Neural progenitor cell (in vitro differentiated cells): Measurements from ENCODE around the gene MAFF. TPM values are rescaled to one million over a fixed set of nuclear protein-coding genes. Genes with fewer than 3 reads are reported as not detected.

Experiments used
- DNase-seq: peaks from one replicate; pipeline ENCODE4 v3.0.0-alpha.2; 2016; ENCODE audit warnings: low spot score
- H2AFZ ChIP-seq: fragments of 200-600 bp; sonication (generic); replicated peaks from 2 replicates; pipeline ENCODE4 v1.6.1; 2016; ENCODE audit warnings: antibody characterized with exemption
- H3F3A ChIP-seq: fragments of 200-600 bp; sonication (generic); 2 replicates; pipeline ENCODE4 v1.6.1; 2016; ENCODE audit warnings: antibody characterized with exemption, low read depth
- H3K27ac ChIP-seq: fragments of 200-600 bp; sonication (generic); 2 replicates; pipeline ENCODE4 v1.5.1; 2016; ENCODE audit warnings: mild to moderate bottlenecking
- H3K27me3 ChIP-seq: fragments of 200-600 bp; sonication (generic); 2 replicates; pipeline ENCODE4 v1.6.1; 2016; ENCODE audit warnings: mild to moderate bottlenecking, moderate library complexity
- H3K36me3 ChIP-seq: fragments of 200-600 bp; sonication (generic); 2 replicates; pipeline ENCODE4 v1.5.1; 2016
- H3K4me1 ChIP-seq: fragments of 200-600 bp; sonication (generic); 2 replicates; pipeline ENCODE4 v1.6.1; 2016; ENCODE audit warnings: mixed run types
- H3K4me2 ChIP-seq: fragments of 200-600 bp; sonication (generic); 2 replicates; pipeline ENCODE4 v1.6.1; 2016
- H3K4me3 ChIP-seq: fragments of 200-600 bp; sonication (generic); 2 replicates; pipeline ENCODE4 v1.5.1; 2016
- H3K79me2 ChIP-seq: fragments of 200-600 bp; sonication (generic); 2 replicates; pipeline ENCODE4 v1.6.1; 2016; ENCODE audit warnings: low read depth
- H3K9ac ChIP-seq: fragments of 200-600 bp; sonication (generic); 2 replicates; pipeline ENCODE4 v1.6.1; 2016
- H3K9me3 ChIP-seq: fragments of 200-600 bp; sonication (generic); 2 replicates; pipeline ENCODE4 v1.5.1; 2016; ENCODE audit warnings: low read depth
- H4K20me1 ChIP-seq: fragments of 200-600 bp; sonication (generic); 2 replicates; pipeline ENCODE4 v1.6.1; 2016; ENCODE audit warnings: low read depth
- H3K27ac Mint-ChIP-seq: 3 replicates; pipeline ENCODE4 v1.8.0; 2021; ENCODE audit warnings: mixed read lengths
- H3K27me3 Mint-ChIP-seq: 2 replicates; pipeline ENCODE4 v1.8.0; 2022; ENCODE audit warnings: low read depth, mild to moderate bottlenecking, inconsistent platforms, moderate library complexity, mixed read lengths; ENCODE audit not compliant: insufficient read depth
- H3K36me3 Mint-ChIP-seq: 3 replicates; pipeline ENCODE4 v1.8.0; 2021; ENCODE audit warnings: mixed read lengths
- H3K4me1 Mint-ChIP-seq: 3 replicates; pipeline ENCODE4 v1.8.0; 2021; ENCODE audit warnings: mixed read lengths
- H3K4me3 Mint-ChIP-seq: 3 replicates; pipeline ENCODE4 v1.8.0; 2021; ENCODE audit warnings: mild to moderate bottlenecking, moderate library complexity, mixed read lengths
- H3K9me3 Mint-ChIP-seq: 3 replicates; pipeline ENCODE4 v1.8.0; 2020; ENCODE audit warnings: mixed read lengths
- EZH2 ChIP-seq: fragments of 200-600 bp; sonication (generic); IDR thresholded peaks from 2 replicates; pipeline ENCODE4 v1.6.1; 2017; ENCODE audit warnings: antibody characterized with exemption, mild to moderate bottlenecking, moderate library complexity
- EZH2phosphoT487 ChIP-seq: fragments of 200-600 bp; sonication (generic); IDR thresholded peaks from 2 replicates; pipeline ENCODE4 v1.6.1; 2017; ENCODE audit warnings: antibody characterized with exemption
- total RNA-seq: library from RNA; depleted of rRNA; stranded (reverse); fragments of >200 nt; gene quantifications from 2 replicates; pipeline ENCODE4 v1.2.3, GENCODE V29; 2015; ENCODE audit warnings: low replicate concordance
- TF ChIP-seq, protein P1 (sequence below): fragments of 200-600 bp; sonication (generic); IDR thresholded peaks from 2 replicates; pipeline ENCODE4 v1.5.1; 2017; ENCODE audit warnings: antibody characterized with exemption, mild to moderate bottlenecking

Gene MAFF
- total RNA-seq, 1 donor from 2014 or later = 0.90 TPM

DNA sequence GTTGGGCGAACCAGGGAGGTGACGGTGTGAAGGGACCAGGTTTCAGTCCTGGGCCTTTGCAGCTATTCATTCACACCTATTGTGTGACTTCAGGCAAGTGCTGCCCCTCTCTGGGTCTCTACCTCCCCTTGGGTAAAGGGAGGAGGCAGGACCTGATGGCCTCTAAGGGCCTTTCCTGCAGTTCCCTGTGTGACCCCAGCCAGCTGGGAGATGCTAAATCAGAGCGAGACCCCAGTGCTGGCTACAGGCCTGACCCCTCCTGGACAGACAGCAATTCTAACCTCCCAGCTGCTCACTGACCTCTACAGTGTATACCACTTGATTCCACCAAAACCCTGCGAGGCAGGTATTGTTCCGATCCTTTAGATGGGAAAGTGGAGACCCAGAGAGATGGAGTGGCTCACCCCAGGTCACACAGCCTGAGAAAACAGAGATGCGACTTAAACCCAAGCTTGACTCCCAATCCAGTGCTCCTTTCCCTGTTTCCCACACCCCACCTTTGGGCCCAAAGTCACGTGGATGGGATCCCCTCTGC is 6.2 kb downstream of the MAFF start:
- peaks cover 6% of the 10 kb centered on the region for H3K4me1 ChIP-seq
- Mint-ChIP-seq H3K36me3 (no peaks in the 10 kb centered on the region), H3K4me3 (no peak overlapping the region), H3K4me1 (peaks cover 16% of the 10 kb centered on the region), H3K9me3 (no peaks in the 10 kb centered on the region), H3K27me3 (peaks cover 11% of the 10 kb centered on the region), H3K27ac (no peak overlapping the region)
- no peak overlapping the region for H3K4me3 ChIP-seq
- H3K27me3 ChIP-seq = peaks cover 29% of the 10 kb centered on the region
- no peak overlapping the region for H2AFZ ChIP-seq
- no peak for DNase-seq
- H4K20me1 ChIP-seq = peaks cover 22% of the 10 kb centered on the region
- H3K27ac ChIP-seq = no peak overlapping the region
- no peaks in the 10 kb centered on the region for H3K9me3 ChIP-seq
- H3F3A ChIP-seq = peaks cover 10% of the 10 kb centered on the region
- no peaks in the 10 kb centered on the region for H3K79me2 ChIP-seq
- H3K9ac ChIP-seq = no peak overlapping the region
- no peak overlapping the region for H3K4me2 ChIP-seq
- TF ChIP-seq EZH2 = no peak
- TF ChIP-seq, protein P1, sequence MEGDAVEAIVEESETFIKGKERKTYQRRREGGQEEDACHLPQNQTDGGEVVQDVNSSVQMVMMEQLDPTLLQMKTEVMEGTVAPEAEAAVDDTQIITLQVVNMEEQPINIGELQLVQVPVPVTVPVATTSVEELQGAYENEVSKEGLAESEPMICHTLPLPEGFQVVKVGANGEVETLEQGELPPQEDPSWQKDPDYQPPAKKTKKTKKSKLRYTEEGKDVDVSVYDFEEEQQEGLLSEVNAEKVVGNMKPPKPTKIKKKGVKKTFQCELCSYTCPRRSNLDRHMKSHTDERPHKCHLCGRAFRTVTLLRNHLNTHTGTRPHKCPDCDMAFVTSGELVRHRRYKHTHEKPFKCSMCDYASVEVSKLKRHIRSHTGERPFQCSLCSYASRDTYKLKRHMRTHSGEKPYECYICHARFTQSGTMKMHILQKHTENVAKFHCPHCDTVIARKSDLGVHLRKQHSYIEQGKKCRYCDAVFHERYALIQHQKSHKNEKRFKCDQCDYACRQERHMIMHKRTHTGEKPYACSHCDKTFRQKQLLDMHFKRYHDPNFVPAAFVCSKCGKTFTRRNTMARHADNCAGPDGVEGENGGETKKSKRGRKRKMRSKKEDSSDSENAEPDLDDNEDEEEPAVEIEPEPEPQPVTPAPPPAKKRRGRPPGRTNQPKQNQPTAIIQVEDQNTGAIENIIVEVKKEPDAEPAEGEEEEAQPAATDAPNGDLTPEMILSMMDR = no peak
- no peak for TF ChIP-seq EZH2phosphoT487
- H3K36me3 ChIP-seq = no peaks in the 10 kb centered on the region

DNA sequence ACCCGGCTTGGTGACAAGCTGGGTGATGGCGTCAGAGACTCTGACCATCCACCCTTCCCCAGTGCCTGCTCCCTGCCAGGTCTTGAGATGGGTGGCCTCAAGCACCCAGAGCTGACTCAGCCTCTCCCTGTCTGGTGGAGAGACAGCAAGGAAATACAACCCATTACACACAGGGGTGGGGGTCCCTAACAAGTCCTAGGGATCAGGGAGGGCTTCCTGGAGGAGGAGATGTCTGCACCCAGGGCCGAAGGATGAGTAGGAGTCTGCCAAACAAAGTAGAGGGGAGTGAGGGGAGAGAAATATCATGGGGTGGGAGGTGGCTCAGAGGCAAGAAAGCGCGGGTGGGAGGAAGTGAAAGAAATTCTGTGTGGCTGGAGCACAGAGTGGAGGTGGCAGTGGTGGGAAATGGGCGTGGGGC is 6.8 kb downstream of the MAFF start:
- no peaks in the 10 kb centered on the region for H3K79me2 ChIP-seq
- no peak overlapping the region for H3K4me2 ChIP-seq
- no peak overlapping the region for H3K9ac ChIP-seq
- H3K4me3 Mint-ChIP-seq = no peak overlapping the region
- H3K27ac ChIP-seq = no peak overlapping the region
- no peak for DNase-seq
- peaks cover 2% of the 10 kb centered on the region for H3K36me3 Mint-ChIP-seq
- H3F3A ChIP-seq = peaks cover 4% of the 10 kb centered on the region
- H3K27ac Mint-ChIP-seq = peak overlapping the region; percentile 60
- no peak overlapping the region for H3K4me3 ChIP-seq
- no peak for TF ChIP-seq EZH2phosphoT487
- no peak for TF ChIP-seq EZH2
- TF ChIP-seq, protein P1 = no peak
- no peaks in the 10 kb centered on the region for H3K4me1 ChIP-seq
- H3K27me3 Mint-ChIP-seq = peaks cover 14% of the 10 kb centered on the region
- no peaks in the 10 kb centered on the region for H3K9me3 Mint-ChIP-seq
- H3K36me3 ChIP-seq = no peaks in the 10 kb centered on the region
- peaks cover 16% of the 10 kb centered on the region for H3K4me1 Mint-ChIP-seq
- no peak overlapping the region for H2AFZ ChIP-seq
- H3K27me3 ChIP-seq = peaks cover 29% of the 10 kb centered on the region
- no peaks in the 10 kb centered on the region for H3K9me3 ChIP-seq
- H4K20me1 ChIP-seq = peaks cover 20% of the 10 kb centered on the region

DNA sequence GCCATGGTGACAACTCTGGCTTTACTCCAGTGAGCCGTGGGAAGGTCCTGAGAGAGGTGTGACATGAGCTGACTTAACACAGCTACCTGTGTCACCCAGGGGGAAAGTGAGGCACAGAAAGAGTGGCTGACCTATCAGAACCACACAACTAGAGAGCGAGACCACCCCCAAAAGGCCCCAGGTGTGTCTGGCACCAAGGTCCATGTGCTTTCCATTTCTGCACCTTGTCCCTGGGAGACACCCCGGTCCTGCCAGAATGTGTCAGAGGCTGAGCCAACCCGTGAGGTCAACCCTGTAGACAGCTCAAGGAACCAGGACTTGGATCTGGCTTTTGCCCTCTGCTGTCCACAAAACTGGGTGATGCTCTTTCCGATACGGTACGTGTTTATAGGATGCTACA is 9.8 kb downstream of the MAFF start:
- no peaks in the 10 kb centered on the region for H3K79me2 ChIP-seq
- peaks cover 11% of the 10 kb centered on the region for H3K36me3 Mint-ChIP-seq

More for the DNA sequence above, 9.8 kb downstream of the MAFF start:
- Mint-ChIP-seq H3K4me1 (peaks cover 14% of the 10 kb centered on the region), H3K4me3 (no peak overlapping the region), H3K9me3 (no peaks in the 10 kb centered on the region), H3K27me3 (peaks cover 16% of the 10 kb centered on the region), H3K27ac (no peak overlapping the region)
- Histone ChIP-seq H3K27me3 (peaks cover 25% of the 10 kb centered on the region), H2AFZ (no peak overlapping the region), H3K4me2 (no peak overlapping the region), H3K9me3 (no peaks in the 10 kb centered on the region), H3K27ac (no peak overlapping the region), H3K4me1 (no peaks in the 10 kb centered on the region), H3F3A (no peaks in the 10 kb centered on the region), H3K9ac (no peak overlapping the region), H4K20me1 (peaks cover 17% of the 10 kb centered on the region), H3K36me3 (no peaks in the 10 kb centered on the region), H3K4me3 (no peak overlapping the region)
- no peak for TF ChIP-seq EZH2
- TF ChIP-seq EZH2phosphoT487 = no peak
- TF ChIP-seq, protein P1 = no peak
- DNase-seq = no peak
